Amniotic stem cell (primary cell): ENCODE data around the gene BEND5.

Source experiments
- DNase-seq: peaks from one replicate; lab custom pipeline; 2025; lab: John Stamatoyannopoulos, UW

The BEND5 gene

DNA sequence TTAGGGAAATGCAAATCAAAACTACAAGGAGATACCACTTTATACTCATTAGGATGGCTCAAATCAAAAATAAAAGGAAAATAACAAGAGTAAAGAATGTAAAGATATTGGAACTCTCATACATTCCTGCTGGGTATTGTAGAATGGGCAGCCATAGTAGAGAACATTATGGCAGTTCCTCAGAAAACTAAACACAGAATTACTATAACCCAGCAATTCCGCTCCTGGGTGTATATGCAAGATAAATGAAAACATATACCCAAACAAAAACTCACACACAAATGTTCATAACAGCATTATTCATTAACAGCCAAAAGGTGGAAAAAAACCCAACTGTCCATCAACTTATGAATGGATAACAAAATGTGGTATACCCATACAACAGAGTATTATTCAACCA lies 11.4 kb downstream of the BEND5 start:
- DNase-seq = no peak

DNA sequence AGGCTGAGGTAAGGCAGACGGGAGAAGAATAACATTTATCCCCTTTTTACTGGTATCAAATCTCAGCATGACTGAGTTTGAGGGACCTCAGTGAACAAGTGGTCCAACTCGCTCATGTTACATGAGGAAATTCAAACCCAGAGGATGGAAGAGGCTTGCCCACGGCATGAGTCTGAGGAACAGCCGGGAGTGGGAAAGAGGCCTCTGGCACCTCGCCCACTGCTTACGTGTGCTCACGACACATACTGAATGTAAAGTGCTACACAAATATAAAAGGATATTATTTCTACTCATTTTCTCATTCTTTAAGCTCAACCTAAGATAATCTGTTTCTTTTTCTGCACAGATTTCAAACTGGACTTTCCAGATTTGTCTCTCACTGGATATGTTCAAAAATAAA lies 14.7 kb downstream of the BEND5 start:
- DNase-seq = peak; percentile 28

- no peak for DNase-seq
These were observed 15.3 kb downstream of the BEND5 start for GRCh38 chr1:48761411-48761810.

- no peak for DNase-seq
These were observed 15.8 kb downstream of the BEND5 start for GRCh38 chr1:48760857-48761256.

DNA sequence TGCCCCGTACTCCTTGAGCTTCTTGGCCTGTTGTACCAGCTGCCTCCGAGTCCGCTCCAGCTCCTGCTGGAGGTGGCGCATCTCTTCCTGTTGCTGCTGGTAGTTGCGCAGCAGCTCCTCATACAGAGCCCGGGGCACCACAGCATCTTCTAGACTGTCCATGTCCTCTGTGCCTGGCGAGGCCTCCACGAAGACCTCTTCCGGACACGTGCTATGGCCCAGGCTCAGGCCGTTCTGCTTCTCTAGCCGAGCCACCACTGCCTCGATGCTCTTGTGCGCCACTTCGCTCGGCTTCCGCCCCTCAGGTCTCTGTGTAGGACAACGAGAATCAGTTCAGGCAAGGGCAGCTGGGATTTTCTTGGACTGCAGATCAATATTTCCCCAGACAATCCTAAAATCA lies 17.7 kb downstream of the BEND5 start:
- no peak for DNase-seq

- no peak for DNase-seq
These were observed 19.3 kb downstream of the BEND5 start for GRCh38 chr1:48757363-48757762.

DNA sequence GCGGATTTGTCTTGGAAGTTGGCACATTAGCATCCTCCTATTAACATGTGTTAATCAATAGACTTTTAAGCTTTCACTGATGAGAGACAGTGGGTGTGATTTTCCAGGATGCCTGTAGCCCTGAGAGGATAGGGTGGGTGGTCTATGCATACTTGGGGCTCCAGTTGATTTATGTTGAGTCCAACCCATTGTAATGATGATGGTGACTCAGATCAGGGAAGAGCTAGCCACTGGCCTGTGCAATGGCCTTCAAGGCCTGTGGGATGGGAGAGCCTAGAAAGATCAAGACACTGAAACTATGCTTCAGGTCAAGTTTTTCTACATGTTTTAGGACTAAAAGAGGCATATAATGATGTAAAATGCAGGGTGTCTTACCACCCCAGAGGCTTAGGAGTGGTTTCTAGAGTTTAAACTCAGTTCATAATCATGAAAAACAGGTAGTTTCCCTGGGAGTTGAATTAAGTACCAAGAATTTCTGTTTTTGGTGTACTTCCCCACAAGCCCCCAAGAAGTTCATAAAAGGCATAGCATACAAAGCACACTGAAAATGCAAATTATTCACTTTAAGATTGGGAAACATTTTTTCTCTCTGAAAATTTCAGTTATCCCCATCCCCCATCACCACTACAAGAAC lies 19.9 kb downstream of the BEND5 start:
- no peak for DNase-seq

DNA sequence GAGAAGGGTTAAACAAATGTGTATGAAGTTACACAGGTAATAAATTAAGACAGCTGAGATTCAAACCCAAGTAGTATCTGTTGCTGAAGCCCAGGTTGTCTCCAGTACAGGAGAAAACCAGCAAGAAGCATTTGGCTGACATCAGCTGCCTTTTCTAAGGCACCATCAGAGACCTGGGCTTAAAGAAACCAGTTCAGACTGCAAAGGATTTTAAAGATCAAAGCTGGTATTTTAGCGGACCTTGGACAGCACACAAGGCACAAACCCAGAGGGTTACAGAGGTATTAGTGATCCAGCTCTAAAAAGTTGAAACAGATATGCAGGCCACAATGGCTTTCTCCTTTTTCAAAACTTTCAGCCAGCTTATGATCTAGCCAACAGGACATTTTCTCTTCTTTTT lies 23.4 kb downstream of the BEND5 start:
- no peak for DNase-seq

DNA sequence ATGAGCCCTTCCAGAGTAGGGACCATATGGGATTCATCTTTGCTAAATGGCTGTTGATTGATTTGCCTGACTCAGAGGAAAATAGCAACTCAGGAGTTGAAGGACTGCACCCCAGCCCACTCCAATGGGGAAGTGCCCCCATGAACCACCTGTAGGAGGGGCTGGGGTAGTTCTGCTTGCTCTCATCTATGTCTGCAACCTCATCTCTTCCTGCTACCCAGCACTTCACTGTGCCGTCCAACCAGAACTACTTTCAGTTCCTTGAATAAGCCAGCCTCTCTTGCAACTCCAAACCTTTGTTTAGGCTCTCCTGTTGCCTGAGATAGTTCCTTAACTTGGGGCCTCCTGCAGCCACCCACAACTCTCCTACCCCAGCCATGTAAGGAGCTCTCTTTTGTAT lies 26.6 kb downstream of the BEND5 start:
- DNase-seq = no peak

DNA sequence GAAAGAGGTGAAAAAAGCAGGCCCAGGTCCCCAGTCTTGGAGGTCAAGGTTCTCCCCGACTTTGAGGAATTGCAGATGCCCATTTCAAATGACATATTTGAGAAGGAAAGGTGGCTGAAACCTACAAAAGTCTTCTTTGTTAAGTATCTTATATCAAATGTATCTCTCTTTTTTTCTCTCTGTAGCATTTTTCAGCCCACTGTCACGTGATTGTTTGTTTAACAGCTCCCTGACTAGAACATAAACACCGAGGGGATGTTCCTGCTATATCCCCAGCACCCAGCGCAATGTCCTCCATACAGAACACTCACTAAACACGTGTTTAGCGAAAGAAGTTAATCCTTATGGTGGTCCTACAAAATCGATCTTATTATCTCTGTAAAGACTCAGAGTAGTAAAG lies 27.6 kb downstream of the BEND5 start:
- DNase-seq = no peak

GRCh38 chr1:48746906-48747305 lies 29.8 kb downstream of the BEND5 start:
- DNase-seq = no peak

- DNase-seq = no peak
These were observed 32.7 kb downstream of the BEND5 start for GRCh38 chr1:48744032-48744431.

DNA sequence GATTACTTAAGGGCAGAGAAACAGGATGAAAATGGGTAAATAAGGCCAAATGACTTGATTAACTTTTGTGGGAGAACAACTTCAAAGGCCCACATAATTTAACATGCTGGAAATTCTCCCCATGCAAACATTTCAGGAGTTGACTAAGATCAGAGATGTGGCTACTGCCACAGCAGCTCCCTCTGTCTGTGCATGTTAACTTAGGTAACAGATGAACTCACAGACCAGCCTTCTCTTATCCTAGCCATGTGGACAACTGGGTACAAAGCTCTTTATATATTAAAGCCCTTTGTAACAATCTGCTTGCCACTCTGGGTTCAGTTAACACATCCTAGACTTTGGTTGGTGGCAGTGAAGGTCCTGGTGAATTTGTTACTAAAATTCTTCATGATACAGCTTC lies 33.2 kb downstream of the BEND5 start:
- DNase-seq = no peak

- DNase-seq = no peak
These were observed 35.3 kb downstream of the BEND5 start for GRCh38 chr1:48741380-48741779.

GRCh38 chr1:48740621-48741020 lies 36.1 kb downstream of the BEND5 start:
- DNase-seq = no peak

DNA sequence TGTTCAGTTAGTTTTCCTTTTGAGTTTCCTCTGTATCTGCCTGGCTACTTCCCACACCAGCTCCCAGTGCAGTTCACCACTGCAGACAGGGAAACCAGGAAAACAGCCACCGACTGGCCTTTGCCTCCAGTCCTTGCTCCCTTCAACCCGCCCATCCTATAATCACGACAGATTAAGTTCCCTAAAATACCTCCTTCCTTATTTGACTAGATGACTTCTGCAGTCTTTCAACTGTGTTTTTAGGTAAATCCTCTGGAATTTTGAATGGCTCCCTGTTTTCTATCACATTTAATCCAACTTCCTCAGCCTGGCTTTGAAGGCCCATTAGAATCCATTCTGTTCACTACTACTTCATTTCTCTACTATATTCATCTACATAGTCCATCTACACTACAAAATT lies 37.6 kb downstream of the BEND5 start:
- no peak for DNase-seq

GRCh38 chr1:48738356-48738755 lies 38.3 kb downstream of the BEND5 start:
- DNase-seq = no peak

GRCh38 chr1:48735796-48736195 lies 40.9 kb downstream of the BEND5 start:
- no peak for DNase-seq

DNA sequence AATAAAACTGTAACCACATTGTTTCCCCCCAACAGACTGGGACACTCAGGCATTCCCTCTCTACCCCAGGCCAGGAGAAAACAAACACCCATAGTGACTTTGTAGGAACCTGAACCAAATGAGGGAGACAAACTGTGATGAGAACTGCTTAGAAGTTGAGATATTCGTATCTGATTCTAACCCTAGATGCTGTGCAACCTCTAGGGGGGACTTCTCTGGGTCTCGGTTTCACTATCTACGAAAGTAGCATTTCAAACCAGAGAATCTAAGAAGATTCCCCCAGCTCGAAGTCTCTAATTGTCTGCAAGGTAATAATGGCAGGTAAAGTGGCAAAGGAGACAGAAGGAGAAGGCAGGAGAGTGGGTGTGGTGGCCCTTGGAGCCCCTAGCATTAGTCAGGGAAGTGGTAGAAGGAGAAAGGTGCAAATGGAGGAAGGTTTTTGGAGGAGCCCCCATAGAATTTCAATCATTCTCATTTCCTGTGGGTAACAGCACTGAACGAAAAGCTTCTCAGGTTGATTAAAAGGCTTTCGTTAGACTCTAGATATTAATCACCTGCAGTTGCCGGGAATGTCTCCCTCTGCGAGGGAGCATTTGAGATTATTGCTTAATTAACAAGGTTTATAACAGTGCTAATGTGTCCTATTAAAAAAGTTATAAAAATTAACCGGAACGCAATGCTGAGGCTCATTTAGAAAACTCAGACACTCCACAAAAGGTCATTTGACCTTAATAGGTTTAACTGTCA lies 46.4 kb downstream of the BEND5 start:
- no peak for DNase-seq

DNA sequence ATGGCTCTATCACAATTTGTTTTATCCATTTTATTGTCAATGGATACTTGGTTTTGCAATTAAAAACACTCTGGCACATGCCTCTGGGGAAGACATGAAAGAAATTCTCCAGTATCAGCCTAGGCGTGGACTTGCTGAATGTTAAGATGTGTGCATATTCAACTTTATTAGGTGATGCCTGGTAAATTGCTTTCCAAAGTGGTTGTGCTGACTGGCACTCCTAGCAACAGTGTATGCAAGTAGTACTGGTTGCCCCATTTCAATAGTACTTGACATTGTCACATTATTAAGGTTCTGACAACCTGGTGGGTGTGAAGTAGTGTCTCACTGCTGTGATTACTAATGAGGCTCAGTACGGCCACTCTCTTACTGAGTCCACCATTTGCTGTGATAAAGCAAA lies 48.1 kb downstream of the BEND5 start:
- DNase-seq = no peak

DNA sequence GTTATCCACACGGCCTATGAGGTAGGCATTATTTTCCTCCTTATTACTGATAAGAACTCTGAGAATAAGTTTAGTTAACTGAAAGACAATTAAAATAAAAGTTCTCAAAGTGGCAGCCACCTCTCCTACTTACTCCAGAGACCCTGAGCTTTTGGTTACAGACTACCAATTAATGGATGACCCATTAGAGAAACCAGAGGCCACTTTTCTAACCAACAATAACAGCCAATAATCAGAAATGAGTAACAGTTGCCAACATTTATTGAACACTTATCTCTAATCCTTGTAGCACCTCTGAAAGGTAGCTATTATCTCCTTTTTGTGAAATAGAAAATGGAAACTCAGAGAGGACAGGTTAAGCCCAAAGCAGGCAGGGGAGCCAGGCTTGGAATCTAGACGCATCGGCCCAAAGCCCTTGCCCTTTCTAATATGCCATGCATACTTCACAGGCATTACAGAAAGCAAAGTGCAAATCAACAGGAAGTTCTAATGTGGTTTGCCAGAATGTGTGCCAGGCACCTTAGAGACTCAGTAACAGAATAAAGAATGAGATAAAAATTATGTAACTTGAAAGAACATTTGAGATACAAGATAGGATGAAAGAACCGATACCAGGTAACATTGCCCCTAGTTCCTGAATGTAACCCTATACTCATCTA lies 50.0 kb downstream of the BEND5 start:
- no peak for DNase-seq

DNA sequence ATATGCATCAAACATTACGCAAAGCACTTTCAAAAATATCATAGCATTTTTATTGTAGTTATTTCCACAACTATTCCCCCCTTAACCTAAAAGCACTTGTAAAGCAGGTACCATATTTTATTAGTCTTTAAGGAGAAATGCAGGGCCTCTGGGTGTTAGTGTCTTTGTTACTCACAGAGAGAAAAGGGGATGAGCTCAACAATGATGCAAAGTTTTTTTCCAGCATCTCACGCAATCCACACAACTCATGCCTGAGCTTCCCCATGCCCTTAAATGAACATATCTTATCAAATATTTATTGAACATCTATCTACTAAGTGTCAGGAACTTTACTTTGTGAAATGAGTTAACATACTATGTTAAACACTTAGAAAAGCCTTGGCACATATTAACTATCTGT lies 50.6 kb downstream of the BEND5 start:
- DNase-seq = no peak

GRCh38 chr1:48725341-48726046 lies 51.2 kb downstream of the BEND5 start:
- no peak for DNase-seq
